GM12865 (cell line): ENCODE data around the gene MUC6.
"Not testable (repeated sequence)": the region's sequence is repeated elsewhere in the genome, so short reads cannot be mapped to it uniquely, and the experiment has no call there.

Source experiments
- DNase-seq: peaks from one replicate; pipeline ENCODE4 v3.0.0; 2010; ENCODE audit warnings: low read depth
- H3K4me3 ChIP-seq: 2 replicates; pipeline ENCODE4 v1.5.1; 2011; ENCODE audit warnings: mild to moderate bottlenecking, low read depth, low read length, control low read depth
- CTCF ChIP-seq: IDR thresholded peaks from 2 replicates; pipeline ENCODE4 v1.5.1; 2011; ENCODE audit warnings: low read length, control low read depth, low read depth, inconsistent platforms; ENCODE audit not compliant: insufficient read depth; ENCODE audit errors: missing control alignments

The MUC6 gene

GRCh38 chr11:977830-978720 lies 58.4 kb downstream of the MUC6 start:
- no peak overlapping the region for H3K4me3 ChIP-seq
- no peak for DNase-seq
- TF ChIP-seq CTCF, result no peak

DNA sequence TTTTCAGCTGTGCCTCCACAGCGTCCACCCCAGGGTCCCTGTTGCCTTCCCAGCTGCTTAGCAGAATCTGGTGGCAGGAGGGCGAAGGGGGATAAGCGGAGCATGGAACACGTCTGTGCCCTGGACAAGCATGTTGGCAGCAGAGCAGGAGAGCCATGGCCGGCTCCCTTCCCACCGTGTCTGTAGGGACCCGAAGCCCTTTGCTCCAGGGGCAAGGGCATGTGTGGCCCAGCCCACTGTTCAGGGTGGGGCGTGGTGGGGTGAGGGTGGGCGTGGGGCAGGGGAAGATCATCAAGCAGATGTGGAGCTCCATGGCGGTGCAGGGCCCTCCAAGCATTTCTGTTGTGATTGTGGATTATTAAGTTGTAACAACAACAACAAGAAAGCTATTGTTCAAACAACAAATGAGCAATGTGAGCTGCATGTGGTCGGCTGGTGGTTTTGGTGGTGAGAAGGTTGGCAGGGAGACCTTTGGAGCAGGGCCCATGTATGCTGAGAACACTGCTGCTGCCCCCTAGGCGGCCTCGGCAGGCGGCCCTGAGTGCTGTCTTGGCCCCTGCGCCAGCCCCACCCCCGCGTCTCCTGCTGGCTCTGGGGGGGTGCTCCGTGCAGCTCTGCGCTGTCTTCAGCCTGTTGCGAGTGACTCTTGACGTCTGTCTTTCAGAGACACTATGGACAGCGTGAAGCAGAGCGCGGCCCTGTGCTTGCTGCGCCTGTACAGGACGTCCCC lies 59.9 kb downstream of the MUC6 start:
- no peak overlapping the region for H3K4me3 ChIP-seq
- no peak for TF ChIP-seq CTCF
- no peak for DNase-seq

DNA sequence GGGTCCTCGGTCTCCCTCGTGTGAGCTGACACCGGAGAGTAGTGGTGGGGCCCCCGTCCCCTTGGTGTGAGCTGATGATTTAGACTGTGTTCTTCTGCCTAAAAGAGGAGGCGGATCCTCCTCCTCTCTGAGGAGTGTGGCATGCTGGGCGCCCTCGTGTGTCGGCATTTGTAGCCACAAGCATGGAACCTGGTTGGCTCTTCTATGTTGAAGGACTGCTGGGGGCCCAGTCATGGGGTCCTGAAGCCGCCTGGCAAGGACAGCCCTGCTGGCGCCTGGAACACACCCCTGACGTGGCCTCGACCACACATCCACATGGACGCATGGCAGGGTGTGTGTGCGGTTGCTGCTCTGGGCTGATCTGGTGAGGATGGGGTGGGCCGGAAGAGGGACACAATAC lies 60.7 kb downstream of the MUC6 start:
- H3K4me3 ChIP-seq, result no peak overlapping the region
- no peak for TF ChIP-seq CTCF
- no peak for DNase-seq

- not testable (repeated sequence) for H3K4me3 ChIP-seq, DNase-seq
Measured at GRCh38 chr11:975376-975775, 61.1 kb downstream of the MUC6 start.

- H3K4me3 ChIP-seq, result no peak overlapping the region
- DNase-seq, result no peak
- TF ChIP-seq CTCF, result no peak
Measured at GRCh38 chr11:973237-973636, 63.3 kb downstream of the MUC6 start.

GRCh38 chr11:972523-973211 lies 63.9 kb downstream of the MUC6 start:
- DNase-seq, result no peak
- no peak for TF ChIP-seq CTCF
- no peak overlapping the region for H3K4me3 ChIP-seq

GRCh38 chr11:971731-972365 lies 64.7 kb downstream of the MUC6 start:
- H3K4me3 ChIP-seq, result no peak overlapping the region
- TF ChIP-seq CTCF, result no peak
- no peak for DNase-seq
